ENCODE data around the gene DGCR6L. TPM values are rescaled to one million over a fixed set of nuclear protein-coding genes. Genes with fewer than 3 reads are reported as not detected.
"Not testable (repeated sequence)": the region's sequence is repeated elsewhere in the genome, so short reads cannot be mapped to it uniquely, and the experiment has no call there.

The DGCR6L gene
- total RNA-seq, 2 donors from 2014 or later, result 29.2 to 31.7 TPM

- not testable (repeated sequence) for H3K36me3 Mint-ChIP-seq (ENCODE audit: low read depth); DNase-seq; H3K27me3 Mint-ChIP-seq; ATAC-seq; H3K9me3 ChIP-seq (ENCODE audit: control insufficient read depth, low read length, poor library complexity, severe bottlenecking); H3K4me1 Mint-ChIP-seq; H3K27ac Mint-ChIP-seq; H3K4me3 Mint-ChIP-seq
Measured at GRCh38 chr22:20355939-20356636, 36.2 kb upstream of the DGCR6L start.

- ATAC-seq (no peak), DNase-seq (no peak)
- H3K9me3 ChIP-seq (ENCODE audit: control insufficient read depth, low read length, poor library complexity, severe bottlenecking), result no peaks in the 10 kb centered on the region
- Mint-ChIP-seq H3K27me3 (no peaks in the 10 kb centered on the region), H3K4me1 (no peaks in the 10 kb centered on the region), H3K4me3 (no peak overlapping the region), H3K27ac (no peak overlapping the region), H3K36me3 (ENCODE audit: low read depth) (no peaks in the 10 kb centered on the region)
Measured at GRCh38 chr22:20354238-20354975, 34.5 kb upstream of the DGCR6L start.

GRCh38 chr22:20352536-20352935 lies 32.7 kb upstream of the DGCR6L start:
- H3K9me3 ChIP-seq (ENCODE audit: control insufficient read depth, low read length, poor library complexity, severe bottlenecking); ATAC-seq; DNase-seq; H3K4me1 Mint-ChIP-seq; H3K36me3 Mint-ChIP-seq (ENCODE audit: low read depth); H3K27ac Mint-ChIP-seq; H3K4me3 Mint-ChIP-seq; H3K27me3 Mint-ChIP-seq: not testable (repeated sequence)

GRCh38 chr22:20346553-20346952 lies 26.7 kb upstream of the DGCR6L start:
- not testable (repeated sequence) for H3K4me3 Mint-ChIP-seq; ATAC-seq; DNase-seq; H3K4me1 Mint-ChIP-seq; H3K36me3 Mint-ChIP-seq (ENCODE audit: low read depth); H3K27ac Mint-ChIP-seq; H3K27me3 Mint-ChIP-seq; H3K9me3 ChIP-seq (ENCODE audit: control insufficient read depth, low read length, poor library complexity, severe bottlenecking)

- not testable (repeated sequence) for H3K4me1 Mint-ChIP-seq; H3K27ac Mint-ChIP-seq; ATAC-seq; H3K27me3 Mint-ChIP-seq; DNase-seq; H3K4me3 Mint-ChIP-seq; H3K36me3 Mint-ChIP-seq (ENCODE audit: low read depth); H3K9me3 ChIP-seq (ENCODE audit: control insufficient read depth, low read length, poor library complexity, severe bottlenecking)
Measured at GRCh38 chr22:20338291-20338690, 18.4 kb upstream of the DGCR6L start.

- DNase-seq, H3K27me3 Mint-ChIP-seq, H3K27ac Mint-ChIP-seq: not testable (repeated sequence)
Measured at GRCh38 chr22:20337807-20338206, 17.9 kb upstream of the DGCR6L start.

GRCh38 chr22:20336561-20336960 lies 16.7 kb upstream of the DGCR6L start:
- not testable (repeated sequence) for H3K27me3 Mint-ChIP-seq; ATAC-seq; H3K36me3 Mint-ChIP-seq (ENCODE audit: low read depth)

More at GRCh38 chr22:20337807-20338206, 17.9 kb upstream of the DGCR6L start:
- H3K36me3 Mint-ChIP-seq (ENCODE audit: low read depth); H3K9me3 ChIP-seq (ENCODE audit: control insufficient read depth, low read length, poor library complexity, severe bottlenecking); H3K4me3 Mint-ChIP-seq; ATAC-seq; H3K4me1 Mint-ChIP-seq: not testable (repeated sequence)

GRCh38 chr22:20328569-20328930 lies 8.7 kb upstream of the DGCR6L start:
- peak overlapping the region; percentile 94 for H3K27ac Mint-ChIP-seq
- DNase-seq, result not testable (repeated sequence)

More at GRCh38 chr22:20336561-20336960, 16.7 kb upstream of the DGCR6L start:
- not testable (repeated sequence) for H3K9me3 ChIP-seq (ENCODE audit: control insufficient read depth, low read length, poor library complexity, severe bottlenecking); H3K4me3 Mint-ChIP-seq; DNase-seq; H3K4me1 Mint-ChIP-seq; H3K27ac Mint-ChIP-seq

GRCh38 chr22:20325996-20326395 lies 6.1 kb upstream of the DGCR6L start:
- H3K36me3 Mint-ChIP-seq (ENCODE audit: low read depth); H3K27ac Mint-ChIP-seq; ATAC-seq; H3K27me3 Mint-ChIP-seq; H3K9me3 ChIP-seq (ENCODE audit: control insufficient read depth, low read length, poor library complexity, severe bottlenecking); H3K4me3 Mint-ChIP-seq; DNase-seq: not testable (repeated sequence)
- H3K4me1 Mint-ChIP-seq, result peaks cover 21% of the 10 kb centered on the region

More at GRCh38 chr22:20328569-20328930, 8.7 kb upstream of the DGCR6L start:
- ATAC-seq, result peak; percentile 73
- not testable (repeated sequence) for H3K27me3 Mint-ChIP-seq; H3K4me1 Mint-ChIP-seq; H3K36me3 Mint-ChIP-seq (ENCODE audit: low read depth); H3K9me3 ChIP-seq (ENCODE audit: control insufficient read depth, low read length, poor library complexity, severe bottlenecking)
- peak overlapping the region; percentile 84 for H3K4me3 Mint-ChIP-seq

- ATAC-seq, result no peak
- no peaks in the 10 kb centered on the region for H3K27me3 Mint-ChIP-seq
- DNase-seq, result no peak
- peaks cover 27% of the 10 kb centered on the region for H3K4me1 Mint-ChIP-seq
- no peaks in the 10 kb centered on the region for H3K36me3 Mint-ChIP-seq (ENCODE audit: low read depth)
- H3K27ac Mint-ChIP-seq, result peak overlapping the region; percentile 89
- no peak overlapping the region for H3K4me3 Mint-ChIP-seq
- no peaks in the 10 kb centered on the region for H3K9me3 ChIP-seq (ENCODE audit: control insufficient read depth, low read length, poor library complexity, severe bottlenecking)
Measured at GRCh38 chr22:20324139-20324516, 4.3 kb upstream of the DGCR6L start.

- not testable (repeated sequence) for H3K36me3 Mint-ChIP-seq (ENCODE audit: low read depth); H3K9me3 ChIP-seq (ENCODE audit: control insufficient read depth, low read length, poor library complexity, severe bottlenecking); H3K27ac Mint-ChIP-seq; H3K27me3 Mint-ChIP-seq; DNase-seq; ATAC-seq
- Mint-ChIP-seq H3K4me1 (peaks cover 33% of the 10 kb centered on the region), H3K4me3 (peak overlapping the region; percentile 70)
Measured at GRCh38 chr22:20321552-20322211, 1.8 kb upstream of the DGCR6L start.

GRCh38 chr22:20320659-20321551 lies 1.0 kb upstream of the DGCR6L start:
- not testable (repeated sequence) for ATAC-seq; DNase-seq; H3K36me3 Mint-ChIP-seq (ENCODE audit: low read depth); H3K27me3 Mint-ChIP-seq; H3K9me3 ChIP-seq (ENCODE audit: control insufficient read depth, low read length, poor library complexity, severe bottlenecking)
- peaks cover 35% of the 10 kb centered on the region for H3K4me1 Mint-ChIP-seq
- H3K4me3 Mint-ChIP-seq, result peak overlapping the region; percentile 94
- peak overlapping the region; percentile 84 for H3K27ac Mint-ChIP-seq
